HEK293 (cell line): ENCODE results near the gene TNNC1.
A peak's percentile ranks its signal among the peaks of the same experiment; 100 is the strongest.

Source experiments
- CTCF ChIA-PET: fragments of 350-600 bp; formaldehyde crosslinking; extraction: SDS; loops from one replicate; lab custom pipeline; 2021; ENCODE audit warnings: antibody characterized with exemption; lab: Yijun Ruan, JAX
- POLR2A ChIA-PET: fragments of 300-600 bp; formaldehyde crosslinking; extraction: SDS; loops from one replicate; lab custom pipeline; 2020; ENCODE audit warnings: antibody characterized with exemption, inconsistent platforms; lab: Yijun Ruan, JAX
- H3K27ac ChIP-seq: fragments of 200-500 bp; sonication (Bioruptor generic); 2 replicates; pipeline ENCODE4 v1.5.1; 2014; ENCODE audit warnings: low read depth, low read length, control low read depth, inconsistent platforms; ENCODE audit errors: extremely low read depth
- H3K36me3 ChIP-seq, 2 experiments: fragments of 200-500 bp in 1 of 2; sonication (Bioruptor generic) in 1 of 2; 1 replicate in 1 of 2; 2 replicates in 1 of 2; pipeline ENCODE4 v1.5.1; 2014 to 2017; ENCODE audit warnings: inconsistent platforms in 2 of 2, low read length in 2 of 2; ENCODE audit not compliant: control insufficient read depth in 2 of 2, insufficient read depth in 1 of 2
- H3K4me1 ChIP-seq: fragments of 200-500 bp; sonication (Bioruptor generic); 2 replicates; pipeline ENCODE4 v1.5.1; 2014; ENCODE audit warnings: mild to moderate bottlenecking, low read length, inconsistent platforms; ENCODE audit not compliant: control insufficient read depth, insufficient read depth
- H3K4me3 ChIP-seq: 2 replicates; pipeline ENCODE4 v1.5.1; 2011; ENCODE audit warnings: low read depth, mild to moderate bottlenecking, control low read depth, low read length, moderate library complexity
- H3K9me3 ChIP-seq: fragments of 200-500 bp; sonication (Bioruptor generic); 2 replicates; pipeline ENCODE4 v1.5.1; 2014; ENCODE audit warnings: low read depth, low read length, inconsistent platforms; ENCODE audit not compliant: control insufficient read depth, insufficient read depth
- BCL11B ChIP-seq: fragments of 450-650 bp; formaldehyde crosslinking; IDR thresholded peaks from 2 replicates; pipeline ENCODE4 v1.5.1; 2016; ENCODE audit warnings: low read depth, missing biosample characterization, missing genetic modification characterization
- EGR2 ChIP-seq: fragments of 450-650 bp; formaldehyde crosslinking; IDR thresholded peaks from 2 replicates; pipeline ENCODE4 v1.5.1; 2016; ENCODE audit warnings: low read depth, missing biosample characterization, missing genetic modification characterization
- ZBTB11 ChIP-seq: fragments of 450-650 bp; formaldehyde crosslinking; conservative IDR thresholded peaks from 2 replicates; pipeline ENCODE4 v1.5.1; 2016; ENCODE audit warnings: low read depth, missing biosample characterization, missing genetic modification characterization
- ZFHX2 ChIP-seq: fragments of 450-650 bp; formaldehyde crosslinking; conservative IDR thresholded peaks from 2 replicates; pipeline ENCODE4 v1.5.1; 2016; ENCODE audit warnings: missing biosample characterization, missing genetic modification characterization
- ZIC2 ChIP-seq: fragments of 450-650 bp; formaldehyde crosslinking; IDR thresholded peaks from 2 replicates; pipeline ENCODE4 v1.5.1; 2016; ENCODE audit warnings: missing biosample characterization, missing genetic modification characterization
- ZNF132 ChIP-seq: fragments of 450-650 bp; formaldehyde crosslinking; IDR thresholded peaks from 2 replicates; pipeline ENCODE4 v1.5.1; 2017; ENCODE audit warnings: missing biosample characterization, missing genetic modification characterization, borderline replicate concordance
- ZNF133 ChIP-seq: fragments of 450-650 bp; formaldehyde crosslinking; IDR thresholded peaks from 2 replicates; pipeline ENCODE4 v1.5.1; 2016; ENCODE audit warnings: missing biosample characterization, missing genetic modification characterization
- ZNF138 ChIP-seq: fragments of 450-650 bp; formaldehyde crosslinking; IDR thresholded peaks from 2 replicates; pipeline ENCODE4 v1.5.1; 2016; ENCODE audit warnings: missing biosample characterization, missing genetic modification characterization, borderline replicate concordance
- ZNF175 ChIP-seq: fragments of 450-650 bp; formaldehyde crosslinking; IDR thresholded peaks from 2 replicates; pipeline ENCODE4 v1.5.1; 2016; ENCODE audit warnings: missing biosample characterization, missing genetic modification characterization
- ZNF184 ChIP-seq: fragments of 450-650 bp; IDR thresholded peaks from 2 replicates; pipeline ENCODE4 v1.5.1; 2018; ENCODE audit warnings: missing biosample characterization, mild to moderate bottlenecking, missing genetic modification characterization
- ZNF211 ChIP-seq: fragments of 450-650 bp; formaldehyde crosslinking; IDR thresholded peaks from 2 replicates; pipeline ENCODE4 v1.5.1; 2016; ENCODE audit warnings: low read depth, missing biosample characterization, missing genetic modification characterization
- ZNF292 ChIP-seq: fragments of 450-650 bp; formaldehyde crosslinking; IDR thresholded peaks from 2 replicates; pipeline ENCODE4 v1.5.1; 2016; ENCODE audit warnings: low read depth, missing biosample characterization, missing genetic modification characterization, borderline replicate concordance
- ZNF324 ChIP-seq: fragments of 450-650 bp; formaldehyde crosslinking; IDR thresholded peaks from 2 replicates; pipeline ENCODE4 v1.5.1; 2016; ENCODE audit warnings: missing biosample characterization, missing genetic modification characterization
- ZNF426 ChIP-seq: fragments of 450-650 bp; formaldehyde crosslinking; IDR thresholded peaks from 2 replicates; pipeline ENCODE4 v1.5.1; 2017; ENCODE audit warnings: missing biosample characterization, missing genetic modification characterization, mild to moderate bottlenecking, inconsistent platforms, moderate library complexity
- ZNF544 ChIP-seq: fragments of 450-650 bp; formaldehyde crosslinking; IDR thresholded peaks from 2 replicates; pipeline ENCODE4 v1.5.0; 2017; ENCODE audit warnings: missing biosample characterization, missing genetic modification characterization
- ZNF704 ChIP-seq: fragments of 450-650 bp; formaldehyde crosslinking; IDR thresholded peaks from 2 replicates; pipeline ENCODE4 v1.5.1; 2016; ENCODE audit warnings: missing biosample characterization, missing genetic modification characterization
- TF ChIP-seq, protein P1 (sequence below): fragments of 450-650 bp; formaldehyde crosslinking; IDR thresholded peaks from 2 replicates; pipeline ENCODE4 v1.5.1; 2016; ENCODE audit warnings: missing biosample characterization, missing genetic modification characterization

The TNNC1 gene

GRCh38 chr3:52441772-52442332 lies 12.0 kb downstream of the TNNC1 start:
- POLR2A ChIA-PET, result no interaction called here
- Histone ChIP-seq H3K9me3 (no peaks in the 10 kb centered on the region), H3K4me3 (no peak overlapping the region), H3K36me3 (no peaks in the 10 kb centered on the region), H3K4me1 (no peaks in the 10 kb centered on the region), H3K27ac (no peak overlapping the region)
- CTCF ChIA-PET, result interaction anchor here (0.7 to 0.8 kb wide), 2 partner anchors 13 to 20 kb away, joined by 5 read pairs; no protein-coding TSS in a partner anchor
- no peak for TF ChIP-seq ZNF544 (tag by site-specific recombination)
- TF ChIP-seq ZNF133 (tag by site-specific recombination), result no peak
- TF ChIP-seq, protein P1, sequence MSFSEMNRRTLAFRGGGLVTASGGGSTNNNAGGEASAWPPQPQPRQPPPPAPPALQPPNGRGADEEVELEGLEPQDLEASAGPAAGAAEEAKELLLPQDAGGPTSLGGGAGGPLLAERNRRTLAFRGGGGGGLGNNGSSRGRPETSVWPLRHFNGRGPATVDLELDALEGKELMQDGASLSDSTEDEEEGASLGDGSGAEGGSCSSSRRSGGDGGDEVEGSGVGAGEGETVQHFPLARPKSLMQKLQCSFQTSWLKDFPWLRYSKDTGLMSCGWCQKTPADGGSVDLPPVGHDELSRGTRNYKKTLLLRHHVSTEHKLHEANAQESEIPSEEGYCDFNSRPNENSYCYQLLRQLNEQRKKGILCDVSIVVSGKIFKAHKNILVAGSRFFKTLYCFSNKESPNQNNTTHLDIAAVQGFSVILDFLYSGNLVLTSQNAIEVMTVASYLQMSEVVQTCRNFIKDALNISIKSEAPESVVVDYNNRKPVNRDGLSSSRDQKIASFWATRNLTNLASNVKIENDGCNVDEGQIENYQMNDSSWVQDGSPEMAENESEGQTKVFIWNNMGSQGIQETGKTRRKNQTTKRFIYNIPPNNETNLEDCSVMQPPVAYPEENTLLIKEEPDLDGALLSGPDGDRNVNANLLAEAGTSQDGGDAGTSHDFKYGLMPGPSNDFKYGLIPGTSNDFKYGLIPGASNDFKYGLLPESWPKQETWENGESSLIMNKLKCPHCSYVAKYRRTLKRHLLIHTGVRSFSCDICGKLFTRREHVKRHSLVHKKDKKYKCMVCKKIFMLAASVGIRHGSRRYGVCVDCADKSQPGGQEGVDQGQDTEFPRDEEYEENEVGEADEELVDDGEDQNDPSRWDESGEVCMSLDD (tag by site-specific recombination), result no peak
- no peak for TF ChIP-seq ZNF324
- no peak for TF ChIP-seq ZBTB11
- TF ChIP-seq ZNF211 (tag by site-specific recombination), result no peak
- peak; percentile 36; the same call in 1 of the 2 replicates for TF ChIP-seq EGR2 (tag by site-specific recombination)
- peak; percentile 55 for TF ChIP-seq ZFHX2 (tag by site-specific recombination)
- TF ChIP-seq BCL11B (tag by site-specific recombination), result no peak

- CTCF ChIA-PET, result interaction anchor here (0.6 to 0.8 kb wide), 5 partner anchors 13 to 778 kb away, joined by 3 to 5 read pairs (median 3); no protein-coding TSS in a partner anchor
- no peak overlapping the region for H3K4me3 ChIP-seq
- H3K9me3 ChIP-seq, result no peaks in the 10 kb centered on the region
- H3K36me3 ChIP-seq, result no peaks in the 10 kb centered on the region
- no peaks in the 10 kb centered on the region for H3K4me1 ChIP-seq
- TF ChIP-seq ZIC2 (tag by site-specific recombination) (no peak), ZNF184 (tag by site-specific recombination) (no peak), ZNF426 (tag by site-specific recombination) (no peak), ZNF175 (tag by site-specific recombination) (no peak), ZNF138 (tag by site-specific recombination) (no peak), ZNF292 (tag by site-specific recombination) (no peak), ZNF132 (tag by site-specific recombination) (no peak), ZNF704 (tag by site-specific recombination) (no peak)
- TF ChIP-seq, all 188 proteins: peak for 0
- no peak overlapping the region for H3K27ac ChIP-seq
- POLR2A ChIA-PET, result interaction anchor here (0.6 kb wide), 1 partner anchor 200 kb away, joined by 3 read pairs; no protein-coding TSS in a partner anchor
Observed at GRCh38 chr3:52441091-52441771, 12.6 kb downstream of the TNNC1 start.
